C4-2B (cell line): Measurements from ENCODE around the gene ABCC8.

Experiments
- ZFX ChIP-seq: fragments of 450-650 bp; IDR thresholded peaks from 2 replicates; pipeline ENCODE4 v1.6.1; 2017
- TF ChIP-seq, protein P1 (sequence below): fragments of 450-650 bp; conservative IDR thresholded peaks from 2 replicates; pipeline ENCODE4 v1.5.1; 2017; ENCODE audit warnings: mild to moderate bottlenecking

DNA sequence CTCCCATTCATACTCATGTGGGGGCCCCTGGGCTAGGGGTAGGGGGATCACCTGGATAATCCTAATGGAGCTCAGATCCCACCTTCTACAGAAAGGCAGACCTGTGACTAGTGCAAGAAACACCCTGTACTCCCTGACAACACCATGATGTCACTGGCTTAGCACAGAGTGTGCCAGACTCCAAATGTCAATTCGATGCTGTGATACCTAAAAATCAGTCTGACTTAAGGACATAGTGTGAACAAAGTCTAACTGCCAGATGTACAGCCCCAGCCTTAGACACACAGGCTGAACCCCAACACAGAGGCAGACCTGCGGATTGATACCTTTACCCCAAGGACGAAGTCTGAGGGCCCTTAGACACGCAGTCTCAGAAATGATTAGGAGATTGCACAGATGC is 8.5 kb downstream of the ABCC8 start:
- TF ChIP-seq, protein P1, sequence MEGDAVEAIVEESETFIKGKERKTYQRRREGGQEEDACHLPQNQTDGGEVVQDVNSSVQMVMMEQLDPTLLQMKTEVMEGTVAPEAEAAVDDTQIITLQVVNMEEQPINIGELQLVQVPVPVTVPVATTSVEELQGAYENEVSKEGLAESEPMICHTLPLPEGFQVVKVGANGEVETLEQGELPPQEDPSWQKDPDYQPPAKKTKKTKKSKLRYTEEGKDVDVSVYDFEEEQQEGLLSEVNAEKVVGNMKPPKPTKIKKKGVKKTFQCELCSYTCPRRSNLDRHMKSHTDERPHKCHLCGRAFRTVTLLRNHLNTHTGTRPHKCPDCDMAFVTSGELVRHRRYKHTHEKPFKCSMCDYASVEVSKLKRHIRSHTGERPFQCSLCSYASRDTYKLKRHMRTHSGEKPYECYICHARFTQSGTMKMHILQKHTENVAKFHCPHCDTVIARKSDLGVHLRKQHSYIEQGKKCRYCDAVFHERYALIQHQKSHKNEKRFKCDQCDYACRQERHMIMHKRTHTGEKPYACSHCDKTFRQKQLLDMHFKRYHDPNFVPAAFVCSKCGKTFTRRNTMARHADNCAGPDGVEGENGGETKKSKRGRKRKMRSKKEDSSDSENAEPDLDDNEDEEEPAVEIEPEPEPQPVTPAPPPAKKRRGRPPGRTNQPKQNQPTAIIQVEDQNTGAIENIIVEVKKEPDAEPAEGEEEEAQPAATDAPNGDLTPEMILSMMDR, result no peak
- TF ChIP-seq ZFX, result no peak
